ENCODE results near the gene RAB31. TPM values are rescaled to one million over a fixed set of nuclear protein-coding genes. Genes with fewer than 3 reads are reported as not detected.

Gene RAB31
- total RNA-seq, 3 donors from 2014 or later = 22.4 to 110 (median 32.4) TPM

GRCh38 chr18:9839853-9840252, 131.8 kb downstream of the RAB31 start:
- Histone ChIP-seq H3K9me3 (no peaks in the 10 kb centered on the region), H3K4me3 (no peak overlapping the region), H3K27me3 (no peaks in the 10 kb centered on the region), H3K27ac (no peak overlapping the region), H3K4me1 (peaks cover 0 to 10% of the 10 kb centered on the region in 2 donors), H3K36me3 (no peaks in the 10 kb centered on the region)
- TF ChIP-seq POLR2AphosphoS5 (IDR thresholded peaks at IDR 0.05) (no peak), CTCF (IDR thresholded peaks at IDR 0.05) (no peak), POLR2A (IDR thresholded peaks at IDR 0.05) (no peak)
- intact Hi-C loops (cut with DNase I; ENCODE audit: low total_unique reads) = no loop called here
- no peak for DNase-seq (ENCODE audit: low spot score in 2 of 2)

GRCh38 chr18:9841752-9842151, 133.7 kb downstream of the RAB31 start:
- Histone ChIP-seq H3K4me1 (peaks cover 0 to 5% of the 10 kb centered on the region in 2 donors), H3K27ac (no peak overlapping the region), H3K9me3 (no peaks in the 10 kb centered on the region), H3K27me3 (no peaks in the 10 kb centered on the region), H3K4me3 (no peak overlapping the region), H3K36me3 (no peaks in the 10 kb centered on the region)
- intact Hi-C loops (cut with DNase I; ENCODE audit: low total_unique reads) = no loop called here
- DNase-seq (ENCODE audit: low spot score in 2 of 2) = no peak
- TF ChIP-seq POLR2AphosphoS5 (IDR thresholded peaks at IDR 0.05) = no peak

- no peaks in the 10 kb centered on the region for H3K9me3 ChIP-seq
These were observed 134.3 kb downstream of the RAB31 start for GRCh38 chr18:9842448-9842847.

GRCh38 chr18:9845256-9845655, 137.2 kb downstream of the RAB31 start:
- Histone ChIP-seq H3K36me3 (no peaks in the 10 kb centered on the region), H3K27me3 (no peaks in the 10 kb centered on the region), H3K9me3 (no peaks in the 10 kb centered on the region), H3K4me3 (no peak overlapping the region), H3K27ac (no peak overlapping the region), H3K4me1 (no peaks in the 10 kb centered on the region)
- DNase-seq (ENCODE audit: low spot score in 2 of 2) = no peak
- intact Hi-C loops (cut with DNase I; ENCODE audit: low total_unique reads) = no loop called here
- no peak for TF ChIP-seq POLR2A (IDR thresholded peaks at IDR 0.05)
- no peak for TF ChIP-seq POLR2AphosphoS5 (IDR thresholded peaks at IDR 0.05)
- no peak for TF ChIP-seq CTCF (IDR thresholded peaks at IDR 0.05)

More at GRCh38 chr18:9842448-9842847, 134.3 kb downstream of the RAB31 start:
- intact Hi-C loops (cut with DNase I; ENCODE audit: low total_unique reads) = no loop called here
- DNase-seq (ENCODE audit: low spot score in 2 of 2) = no peak
- Histone ChIP-seq H3K27me3 (no peaks in the 10 kb centered on the region), H3K4me1 (peaks cover 0 to 5% of the 10 kb centered on the region in 2 donors), H3K4me3 (no peak overlapping the region), H3K36me3 (no peaks in the 10 kb centered on the region), H3K27ac (no peak overlapping the region)
- TF ChIP-seq POLR2A (IDR thresholded peaks at IDR 0.05) (no peak), POLR2AphosphoS5 (IDR thresholded peaks at IDR 0.05) (no peak), CTCF (IDR thresholded peaks at IDR 0.05) (no peak)

- Histone ChIP-seq H3K9me3 (no peaks in the 10 kb centered on the region), H3K4me1 (no peaks in the 10 kb centered on the region), H3K4me3 (peak overlapping the region in 2 of 3 donors; percentile 1 to 32), H3K36me3 (no peaks in the 10 kb centered on the region), H3K27me3 (no peaks in the 10 kb centered on the region), H3K27ac (peak overlapping the region; percentile 67 to 73)
- DNase-seq (ENCODE audit: low spot score in 2 of 2) = no peak
- intact Hi-C loops (cut with DNase I; ENCODE audit: low total_unique reads) = no loop called here
- TF ChIP-seq POLR2AphosphoS5 (IDR thresholded peaks at IDR 0.05) (no peak), CTCF (IDR thresholded peaks at IDR 0.05) (no peak)
These were observed 138.2 kb downstream of the RAB31 start for GRCh38 chr18:9846162-9846925.

All from breast epithelium (tissue), 4 donors.